ENCODE data around the gene SYK.
"Not testable (repeated sequence)": the region's sequence is repeated elsewhere in the genome, so short reads cannot be mapped to it uniquely, and the experiment has no call there.

The SYK gene

GRCh38 chr9:90882991-90883600, 81.5 kb downstream of the SYK start:
- no peak for DNase-seq

DNA sequence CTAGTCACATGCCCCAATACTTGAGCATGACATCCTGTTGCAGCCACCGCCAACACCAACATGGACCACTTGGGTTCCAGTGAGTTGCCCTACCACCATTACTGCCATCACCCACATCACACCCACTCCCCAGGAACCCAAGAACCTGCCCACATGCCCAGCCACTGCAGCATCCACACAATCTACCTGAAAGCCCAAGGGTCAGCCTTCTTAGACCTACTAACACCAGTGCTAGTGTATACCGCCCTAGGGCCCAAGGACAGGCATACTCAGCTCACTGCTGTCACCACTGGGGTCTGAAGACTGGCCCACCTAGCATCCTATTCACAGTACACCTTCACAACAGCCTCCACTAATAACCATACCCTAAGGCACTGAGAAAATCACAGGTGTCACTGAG, 82.0 kb downstream of the SYK start:
- DNase-seq, result no peak

- DNase-seq, result no peak
Observed at GRCh38 chr9:90884178-90884577, 82.6 kb downstream of the SYK start.

DNA sequence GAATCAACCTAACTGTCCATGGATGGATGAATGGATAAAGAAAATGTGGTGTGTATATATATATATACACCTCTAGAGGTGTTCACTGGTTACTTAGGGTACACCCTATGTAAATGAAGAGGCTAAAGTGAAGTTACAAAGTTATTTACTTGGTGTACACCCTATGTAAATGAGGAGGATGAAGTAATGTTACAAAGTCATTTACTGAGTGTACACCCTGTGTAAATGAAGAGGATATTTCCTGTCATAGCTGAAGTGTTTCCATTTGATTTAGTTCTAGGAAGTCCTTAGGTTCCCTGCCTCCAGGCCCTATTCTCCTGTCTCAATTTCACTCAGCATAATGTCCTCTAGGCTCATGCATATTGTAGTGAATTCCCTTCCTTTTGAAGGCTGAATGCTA, 85.2 kb downstream of the SYK start:
- not testable (repeated sequence) for DNase-seq

DNA sequence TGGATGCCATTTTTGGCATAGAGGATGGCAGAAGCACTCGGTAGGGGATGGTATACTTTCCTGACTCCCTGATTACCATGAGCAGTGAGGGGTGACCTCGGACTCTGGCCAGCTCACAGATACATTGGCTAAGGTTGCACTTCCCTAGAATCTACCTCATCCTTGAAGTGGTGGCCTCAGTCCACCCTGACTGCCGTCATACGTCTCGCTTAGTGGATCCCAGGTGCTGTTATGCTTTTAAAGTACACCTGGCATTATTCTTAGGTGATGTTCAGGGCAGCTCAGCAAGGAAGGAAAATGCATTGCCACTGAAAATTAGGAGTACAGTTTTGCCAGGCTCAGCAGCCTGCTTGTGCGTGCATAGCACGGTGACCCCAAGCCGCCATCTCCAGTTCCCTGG, 87.3 kb downstream of the SYK start:
- no peak for DNase-seq

- no peak for DNase-seq
Observed at GRCh38 chr9:90890146-90890810, 88.7 kb downstream of the SYK start.

DNA sequence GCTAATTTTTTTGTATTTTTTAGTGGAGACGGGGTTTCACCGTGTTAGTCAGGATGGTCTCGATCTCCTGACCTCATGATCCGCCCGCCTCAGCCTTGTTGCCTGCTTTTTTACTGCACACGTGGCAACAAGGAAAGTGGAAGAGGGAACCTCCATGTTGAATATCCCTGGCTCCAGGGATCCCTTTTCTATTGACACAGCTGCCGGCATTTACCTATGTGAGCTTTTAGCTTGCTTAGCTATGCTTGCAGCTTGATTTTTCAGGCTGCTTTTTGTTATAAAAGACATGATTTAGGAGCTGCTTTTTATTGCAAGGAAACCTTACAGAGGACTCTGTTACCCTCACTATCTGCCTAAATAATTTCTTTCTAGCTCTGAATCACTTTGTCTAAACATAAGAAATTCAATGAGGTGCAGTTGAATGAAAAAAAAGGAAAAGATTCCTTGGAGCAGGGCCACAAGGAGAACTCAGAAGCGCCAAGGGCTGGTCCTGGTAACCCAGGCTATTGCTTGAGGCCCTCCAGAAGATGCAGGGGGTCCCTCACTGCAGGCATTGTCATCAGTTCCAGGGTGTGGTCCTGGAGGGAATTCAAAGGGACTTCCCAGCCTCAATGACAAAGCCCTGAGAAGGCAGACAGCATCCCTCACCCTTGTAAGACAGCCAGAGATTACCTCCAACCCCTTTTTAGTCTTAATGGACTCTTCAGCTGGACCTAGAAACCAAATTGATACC, 89.9 kb downstream of the SYK start:
- DNase-seq, result no peak

GRCh38 chr9:90892918-90893317, 91.3 kb downstream of the SYK start:
- DNase-seq, result no peak

DNA sequence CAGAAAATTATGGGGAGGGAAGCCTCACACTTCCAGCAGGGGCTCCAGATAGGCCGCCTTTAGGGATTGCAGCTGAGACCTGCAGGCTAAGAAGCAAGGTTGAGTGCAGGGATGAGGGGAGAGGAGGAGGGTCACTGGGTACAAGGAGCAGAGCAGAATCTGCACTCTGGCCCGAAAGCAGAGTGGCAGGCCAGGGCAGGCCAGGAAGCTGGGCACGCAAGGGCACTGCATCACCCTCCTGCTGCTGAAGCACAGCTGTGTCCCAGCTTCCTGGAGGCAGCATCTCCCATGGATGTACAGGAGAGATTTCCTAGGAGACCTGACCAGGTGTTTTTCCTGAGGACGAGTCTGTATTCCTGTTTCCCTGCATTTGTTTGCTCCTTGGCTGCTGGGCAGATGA, 92.1 kb downstream of the SYK start:
- no peak for DNase-seq

DNA sequence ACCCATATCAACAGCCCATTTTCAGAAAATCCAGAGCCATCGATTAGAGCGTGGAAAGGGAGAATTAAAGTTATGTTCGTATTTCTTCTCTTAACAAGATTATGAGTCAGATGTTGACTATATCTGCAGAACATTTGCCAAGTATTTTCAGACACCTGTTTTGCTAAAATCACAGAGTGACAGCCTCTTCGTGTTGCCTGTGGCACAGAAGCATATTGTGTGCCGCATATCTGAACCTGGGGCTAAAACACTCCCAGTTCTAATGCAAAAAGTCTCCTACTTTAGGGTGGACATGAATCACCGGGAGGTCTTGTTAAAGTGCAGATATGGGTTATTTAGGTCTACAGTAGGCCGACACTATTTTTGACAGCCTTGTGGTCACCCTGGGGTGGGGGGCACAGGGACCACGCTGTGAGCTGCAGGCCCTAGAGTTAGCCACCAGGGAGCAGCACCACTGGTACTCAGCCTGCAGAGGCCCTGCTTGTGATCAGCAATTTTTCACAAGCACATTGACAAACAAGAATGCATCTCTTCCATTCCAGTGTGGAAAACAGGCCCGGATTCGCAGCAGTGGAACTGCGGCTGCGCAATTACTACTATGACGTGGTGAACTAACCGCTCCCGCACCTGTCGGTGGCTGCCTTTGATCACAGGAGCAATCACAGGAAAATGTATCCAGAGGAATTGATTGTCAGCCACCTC, 93.5 kb downstream of the SYK start:
- DNase-seq, result no peak

GRCh38 chr9:90895786-90896185, 94.2 kb downstream of the SYK start:
- no peak for DNase-seq

- no peak for DNase-seq
Observed at GRCh38 chr9:90896231-90896630, 94.6 kb downstream of the SYK start.

DNA sequence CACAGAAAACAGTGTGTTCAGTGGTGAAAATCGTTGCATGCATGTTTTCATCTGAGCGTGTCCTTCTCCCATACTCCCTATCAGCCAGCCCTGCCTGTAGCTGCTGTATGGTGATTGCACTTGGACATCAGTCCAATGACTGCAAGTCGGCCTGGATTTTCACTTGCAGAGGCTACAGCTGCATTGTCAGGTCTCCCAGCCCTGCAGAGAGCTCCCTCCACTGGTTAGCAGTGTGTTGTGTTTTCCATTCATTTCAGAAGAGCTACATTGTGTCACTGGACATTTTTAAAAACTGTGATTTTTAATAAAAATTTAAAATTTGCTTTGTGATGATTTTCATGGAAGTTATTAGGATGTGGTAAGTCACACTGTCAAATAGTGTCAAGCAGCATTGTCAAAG, 96.6 kb downstream of the SYK start:
- DNase-seq, result no peak

DNA sequence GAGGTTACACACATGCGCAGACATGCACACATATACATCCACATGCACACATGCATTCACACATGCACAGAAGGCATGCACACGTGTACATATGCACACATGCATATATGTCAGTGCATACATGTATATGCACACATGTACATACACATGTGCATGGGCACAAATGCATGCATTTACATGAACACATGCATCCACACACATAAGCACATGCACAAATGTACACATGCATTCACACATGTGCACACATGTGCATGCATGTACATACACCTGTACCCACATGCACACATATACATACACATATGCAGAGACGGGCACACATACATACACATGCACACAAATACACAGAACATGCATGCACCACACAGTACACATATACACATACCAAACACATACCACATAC, 97.7 kb downstream of the SYK start:
- no peak for DNase-seq

GRCh38 chr9:90900130-90900529, 98.5 kb downstream of the SYK start:
- no peak for DNase-seq

GRCh38 chr9:90901933-90902332, 100.3 kb downstream of the SYK start:
- no peak for DNase-seq

DNA sequence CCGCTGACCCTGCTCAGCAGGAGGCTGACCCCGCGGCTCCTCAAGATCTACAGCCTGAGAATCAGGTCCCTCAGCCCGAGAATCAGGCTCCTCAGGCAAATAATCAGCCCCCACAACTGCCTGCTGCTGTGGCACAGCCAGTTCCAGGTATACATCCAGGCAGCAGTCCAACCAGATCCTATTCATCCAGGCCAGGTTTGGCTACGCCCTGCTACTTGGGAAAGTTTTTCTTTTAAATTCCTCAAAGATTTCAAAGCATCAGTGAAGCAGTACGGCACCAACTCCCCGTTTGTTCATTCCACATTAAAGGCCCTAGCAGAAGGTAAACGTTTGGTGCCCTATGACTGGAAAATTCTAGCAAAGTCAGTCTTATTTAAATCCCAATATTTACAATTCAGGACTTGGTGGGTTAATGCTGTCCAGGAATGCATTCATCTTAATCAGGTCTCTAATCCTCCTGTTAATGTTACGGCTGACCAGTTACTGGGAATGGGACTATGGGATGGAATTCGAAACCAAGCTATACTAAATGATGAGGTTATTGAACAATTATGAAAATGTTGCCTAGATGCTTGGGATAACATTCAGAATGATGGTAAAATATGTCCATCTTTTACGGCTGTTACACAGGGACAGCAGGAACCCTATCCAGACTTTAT, 102.3 kb downstream of the SYK start:
- DNase-seq, result no peak

DNA sequence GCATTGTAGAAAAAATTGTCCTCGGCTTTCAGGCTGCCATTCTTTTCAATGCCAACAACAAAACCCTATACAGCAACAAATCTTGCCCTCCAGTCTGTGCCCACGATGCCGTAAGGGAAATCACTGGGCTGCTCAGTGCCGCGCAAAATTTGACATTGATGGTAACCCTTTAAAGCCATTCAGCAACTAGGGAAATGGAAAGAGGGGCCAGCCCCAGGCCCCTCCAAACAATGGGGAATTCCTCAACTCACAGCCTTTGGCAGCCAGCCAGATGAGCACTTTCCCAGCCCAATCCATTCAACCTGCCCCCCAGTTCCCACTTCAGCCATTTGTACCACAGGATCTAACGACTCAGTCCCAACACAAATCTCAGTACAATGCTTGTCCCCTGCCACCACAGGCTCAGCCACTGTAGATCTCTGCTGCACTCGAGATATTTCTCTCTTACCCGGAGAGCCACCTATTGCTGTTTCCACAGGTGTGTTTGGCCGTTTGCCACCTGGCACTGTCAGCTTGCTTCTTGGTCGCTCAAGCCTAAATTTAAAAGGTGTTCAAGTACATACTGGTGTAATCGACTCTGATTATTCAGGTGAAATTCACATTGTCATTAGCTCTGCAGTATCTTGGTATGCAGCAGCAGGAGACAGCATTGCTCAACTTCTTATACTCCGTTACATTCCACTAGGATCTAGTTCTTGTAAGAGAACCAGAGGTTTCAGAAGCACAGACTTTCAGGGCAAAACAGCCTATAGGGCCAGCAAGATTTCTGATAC, 103.3 kb downstream of the SYK start:
- no peak for DNase-seq

GRCh38 chr9:90905822-90906221, 104.2 kb downstream of the SYK start:
- DNase-seq, result no peak

DNA sequence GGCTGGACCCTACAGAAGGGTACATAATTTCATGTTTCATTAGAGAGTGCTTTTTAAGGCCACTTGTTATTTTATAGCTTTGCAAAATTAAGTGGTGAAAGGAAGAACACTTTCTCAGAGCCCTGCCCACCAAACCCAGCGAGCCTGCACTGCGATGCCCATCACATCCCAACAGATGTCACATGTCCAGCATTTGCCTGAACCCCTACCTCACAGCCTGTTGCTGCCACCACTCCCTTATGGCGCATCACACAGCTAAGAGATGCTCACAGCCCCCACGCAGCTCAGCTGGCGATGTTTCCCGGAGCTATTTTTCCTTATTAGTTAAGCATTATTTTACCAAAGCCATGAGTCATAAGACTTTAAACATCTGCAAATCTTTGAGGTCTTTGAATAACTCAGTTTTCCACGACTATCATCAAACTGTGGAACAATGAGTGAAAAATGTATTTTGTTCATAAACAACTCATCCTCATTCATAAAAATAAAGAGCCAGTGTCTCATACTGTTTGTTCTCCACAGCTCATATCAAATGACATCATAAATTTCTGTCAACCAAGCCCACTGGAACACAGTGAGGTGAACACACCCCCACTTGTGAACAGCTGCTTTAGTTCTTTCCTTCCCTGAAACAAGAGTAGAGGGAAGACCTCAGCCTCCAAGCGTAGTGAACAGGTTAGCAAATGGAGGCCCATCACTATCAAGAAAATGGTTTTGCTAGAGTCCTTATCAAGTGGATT, 104.9 kb downstream of the SYK start:
- no peak for DNase-seq

DNA sequence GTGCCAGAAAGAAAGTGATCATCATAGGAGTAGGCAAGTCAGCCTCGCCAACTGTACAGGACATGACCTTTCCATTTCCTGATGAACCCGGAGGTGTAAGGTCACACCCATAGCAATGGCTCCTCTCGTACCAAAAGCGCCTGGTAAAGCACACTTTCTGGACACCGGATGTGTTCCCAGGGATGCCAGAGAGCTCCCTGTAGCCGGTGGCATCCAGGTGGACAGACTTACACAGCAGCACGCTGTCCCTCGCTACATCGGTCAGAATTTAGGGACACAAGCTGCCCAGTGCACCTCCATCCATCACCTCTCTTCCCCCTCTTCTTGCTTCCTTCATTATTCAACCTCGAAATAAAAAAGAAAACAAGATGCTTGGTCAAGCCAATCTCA, 105.4 kb downstream of the SYK start:
- DNase-seq, result no peak

DNA sequence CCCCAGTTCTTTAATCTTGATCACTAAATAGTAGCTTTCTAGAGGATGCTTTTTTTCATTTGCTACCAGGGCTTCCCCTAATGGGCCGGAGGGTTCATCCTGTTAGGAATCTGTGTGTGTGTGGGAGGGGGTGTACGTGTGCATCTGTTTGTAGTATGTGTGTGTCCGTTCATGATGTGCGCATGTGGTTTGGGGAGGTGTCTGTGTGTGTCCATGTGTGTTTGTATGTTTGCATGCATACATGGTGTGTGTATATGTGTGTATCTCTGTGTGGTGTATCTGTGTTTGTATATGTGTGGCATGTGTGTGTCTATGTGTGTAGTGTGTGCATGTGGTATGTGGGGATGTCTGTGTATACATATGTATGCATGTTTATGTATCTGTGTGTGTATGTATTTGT, 106.2 kb downstream of the SYK start:
- DNase-seq, result no peak

Data from NCI-H1694 treated with DMSO at 0.1 percent for 48 hours (cell line).